NCI-H345 treated with DMSO at 0.1 percent for 48 hours (cell line): ENCODE results near the gene ERMP1.
"Not testable (repeated sequence)": the region's sequence is repeated elsewhere in the genome, so short reads cannot be mapped to it uniquely, and the experiment has no call there.

Source experiments
- DNase-seq: peaks from one replicate; lab custom pipeline; 2025; ENCODE audit not compliant: unreplicated experiment; lab: John Stamatoyannopoulos, UW

The ERMP1 gene

DNA sequence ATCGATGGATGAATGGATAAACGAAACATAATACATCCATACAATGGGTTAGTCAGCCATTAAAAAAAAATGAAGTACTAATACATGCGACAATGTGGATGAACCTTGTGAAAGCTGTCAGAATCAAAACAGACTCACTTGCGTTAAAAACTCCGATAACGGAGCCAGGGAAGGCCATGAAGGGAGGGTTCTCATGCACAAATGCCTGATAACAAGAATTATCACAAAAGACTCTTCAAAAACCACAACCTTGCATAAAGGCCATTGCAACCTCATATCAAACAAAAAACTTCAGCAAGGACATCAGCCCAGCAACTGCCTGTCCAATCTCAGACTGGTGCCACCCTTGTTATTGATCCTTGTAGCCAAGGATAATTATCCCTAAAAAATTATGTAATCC, 13.7 kb downstream of the ERMP1 start:
- DNase-seq: no peak

DNA sequence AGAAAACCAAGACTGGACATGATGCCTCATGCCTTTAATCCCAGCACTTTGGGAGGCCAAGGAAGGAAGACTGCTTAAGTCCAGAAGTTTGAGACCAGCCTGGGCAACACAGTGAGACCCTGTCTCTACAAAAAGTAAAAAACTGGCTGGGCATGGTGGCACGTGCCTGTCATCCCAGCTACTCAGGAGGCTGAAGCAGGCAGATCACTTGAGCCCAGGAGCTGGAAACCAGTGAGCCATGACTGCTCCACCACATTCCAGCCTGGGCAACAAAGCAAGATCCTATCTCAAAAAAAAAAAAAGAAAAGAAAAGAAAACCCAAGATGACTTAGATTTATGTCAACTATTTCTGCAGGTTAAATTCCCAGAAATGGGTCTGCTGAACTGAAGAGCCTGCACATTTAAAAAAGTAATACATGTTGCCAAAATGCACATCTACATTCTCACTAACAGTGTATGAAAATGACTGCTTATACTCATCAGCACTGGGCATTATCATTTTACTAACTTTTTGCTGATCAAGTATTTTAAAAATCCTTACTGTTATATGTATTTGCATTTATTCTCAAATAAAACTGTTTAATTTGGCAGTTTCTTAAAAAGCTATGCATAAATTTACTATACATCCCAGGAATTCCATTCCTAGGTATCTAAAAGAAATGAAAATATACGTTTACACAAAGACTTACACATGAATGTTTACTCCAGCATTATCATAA, 14.3 kb downstream of the ERMP1 start:
- no peak for DNase-seq

DNA sequence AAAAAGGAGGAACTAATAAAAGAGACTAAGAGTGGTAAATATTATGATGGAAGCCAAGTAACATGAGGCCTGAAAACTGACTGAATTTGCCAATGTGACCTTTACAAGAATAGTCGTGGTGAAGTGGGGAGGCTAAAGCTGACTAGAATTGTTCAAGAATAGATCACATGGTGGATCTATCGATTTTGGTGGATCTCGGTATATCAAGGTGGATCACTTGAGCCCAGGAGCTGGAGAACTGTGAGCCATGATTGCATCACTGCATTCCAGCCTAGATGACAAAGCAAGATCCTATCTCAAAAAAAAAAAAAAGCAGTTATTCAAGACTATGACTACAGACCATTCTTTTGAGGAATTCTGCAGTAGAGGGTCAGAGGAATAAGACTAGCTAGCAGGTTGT, 15.1 kb downstream of the ERMP1 start:
- DNase-seq: no peak

DNA sequence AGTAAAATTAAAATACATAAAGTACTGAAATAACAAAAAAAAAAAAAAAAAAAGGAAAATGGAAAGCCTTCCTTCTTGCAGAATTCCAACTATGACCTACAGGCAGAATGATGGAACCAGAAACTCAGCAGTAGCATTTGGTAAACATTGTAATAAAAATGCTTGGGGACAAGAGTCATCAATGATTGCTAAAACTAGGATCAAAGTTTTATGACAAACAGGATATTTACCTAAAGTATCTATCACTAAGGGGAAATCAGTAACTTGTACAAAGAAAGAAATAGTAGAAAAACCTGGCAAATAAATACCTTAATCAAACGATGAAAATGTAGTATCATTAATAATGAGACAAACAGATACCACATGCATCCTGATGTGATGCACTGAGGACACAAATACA, 17.5 kb downstream of the ERMP1 start:
- DNase-seq: no peak

DNA sequence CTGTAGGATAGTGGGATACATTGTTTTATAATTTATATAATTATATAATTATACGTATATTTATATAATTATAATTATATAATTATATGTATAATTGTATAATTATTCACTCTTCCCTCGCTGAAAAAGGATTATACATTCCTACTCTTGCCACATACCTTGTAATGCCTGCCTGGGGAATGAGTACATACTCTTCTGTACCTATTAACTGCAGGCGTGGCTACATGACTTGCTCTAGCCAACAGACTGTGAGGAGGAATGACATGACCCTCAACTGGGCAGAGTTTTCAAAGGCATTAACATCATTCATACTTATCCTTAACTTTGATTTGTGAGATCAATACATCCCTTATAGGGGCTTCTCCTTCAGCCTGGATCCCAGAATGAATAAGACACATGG, 19.1 kb downstream of the ERMP1 start:
- no peak for DNase-seq

DNA sequence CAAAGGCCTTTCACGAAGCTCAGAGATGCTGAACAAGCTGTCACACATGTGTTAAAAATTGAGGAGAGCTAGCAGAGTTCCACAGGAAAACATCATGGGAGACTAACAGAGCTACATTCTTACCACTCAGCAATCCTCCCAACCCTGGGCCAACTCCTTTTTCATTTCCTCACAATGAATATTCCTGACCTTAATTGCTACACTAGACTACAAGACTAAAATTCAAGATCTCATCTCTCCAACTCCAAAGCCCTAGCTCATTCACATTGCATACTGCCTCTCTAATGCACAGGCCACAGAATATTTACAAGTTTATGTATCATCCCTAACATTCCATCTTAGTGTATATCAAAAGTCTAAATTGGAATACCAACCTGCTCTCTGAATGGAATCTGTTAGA, 21.2 kb downstream of the ERMP1 start:
- DNase-seq: no peak

DNA sequence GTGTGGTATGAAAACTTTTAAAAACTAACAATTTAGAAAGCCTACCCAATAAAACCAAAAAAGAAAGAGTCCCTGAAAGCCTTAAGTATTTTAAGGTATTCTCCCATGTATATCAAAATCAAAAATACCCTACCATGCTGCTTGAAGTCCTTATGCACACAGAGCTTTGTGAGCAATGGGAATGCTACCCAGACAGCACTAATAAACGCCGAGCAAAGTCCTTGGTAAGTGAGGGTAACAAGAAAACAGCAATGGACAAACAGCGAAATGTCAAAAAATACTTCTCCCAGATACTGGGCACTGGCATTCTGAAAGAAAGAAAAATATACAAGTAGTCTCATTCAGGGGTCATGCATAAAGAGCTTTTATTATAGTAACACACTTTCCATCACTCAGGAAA, 27.4 kb downstream of the ERMP1 start:
- no peak for DNase-seq

DNA sequence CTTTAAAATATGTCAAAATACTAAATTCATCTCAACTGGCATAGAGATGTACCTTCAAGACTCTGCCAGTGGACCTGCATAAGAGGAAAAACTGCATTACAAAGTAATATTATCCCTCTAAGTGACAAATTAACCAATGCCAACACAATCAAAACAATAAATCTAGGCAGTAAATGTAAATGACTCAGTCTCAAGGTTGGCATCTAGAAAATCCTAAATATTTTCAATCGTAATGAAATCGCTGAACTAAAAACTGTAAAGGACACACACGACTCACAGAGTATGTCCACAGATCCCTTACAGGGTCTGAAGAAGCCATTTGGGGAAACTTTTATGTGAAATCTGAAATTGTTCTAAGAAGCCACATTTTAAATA, 31.2 kb downstream of the ERMP1 start:
- no peak for DNase-seq

DNA sequence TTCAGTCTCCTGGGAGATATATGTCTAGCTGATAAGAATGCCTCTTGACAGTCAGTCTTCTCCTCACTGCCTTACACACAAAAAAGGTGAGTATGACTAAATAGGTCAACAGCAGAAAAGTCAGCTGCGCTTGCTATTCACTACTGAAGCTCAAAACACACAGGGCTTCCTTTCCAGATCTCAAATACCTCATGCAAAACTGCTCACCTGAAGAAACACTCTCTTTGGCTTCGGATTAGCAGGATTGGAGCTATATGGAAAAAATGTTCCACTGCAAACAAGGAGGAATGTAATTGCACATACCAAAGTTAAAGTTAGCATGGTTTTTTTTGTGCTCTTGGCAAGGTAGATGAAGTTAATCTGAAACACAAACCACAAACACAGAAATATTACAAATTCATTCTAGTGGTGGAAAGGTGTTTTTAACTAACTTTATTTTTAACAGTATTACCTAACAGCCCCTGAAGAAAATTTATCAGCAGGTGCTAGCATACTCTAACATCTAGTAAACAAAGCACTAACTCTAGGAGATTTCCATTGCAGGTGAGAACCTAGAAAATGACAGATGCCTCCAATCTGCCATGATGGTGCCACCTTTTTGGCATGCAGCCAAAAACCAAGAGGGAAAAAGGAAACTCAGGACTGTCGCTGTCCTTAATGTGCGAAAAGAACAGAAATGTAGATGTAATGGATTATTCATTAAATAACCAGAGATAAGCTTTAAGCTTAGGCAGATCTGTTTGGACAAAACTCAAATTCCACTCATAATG, 31.8 kb downstream of the ERMP1 start:
- peak; percentile 1 for DNase-seq

DNA sequence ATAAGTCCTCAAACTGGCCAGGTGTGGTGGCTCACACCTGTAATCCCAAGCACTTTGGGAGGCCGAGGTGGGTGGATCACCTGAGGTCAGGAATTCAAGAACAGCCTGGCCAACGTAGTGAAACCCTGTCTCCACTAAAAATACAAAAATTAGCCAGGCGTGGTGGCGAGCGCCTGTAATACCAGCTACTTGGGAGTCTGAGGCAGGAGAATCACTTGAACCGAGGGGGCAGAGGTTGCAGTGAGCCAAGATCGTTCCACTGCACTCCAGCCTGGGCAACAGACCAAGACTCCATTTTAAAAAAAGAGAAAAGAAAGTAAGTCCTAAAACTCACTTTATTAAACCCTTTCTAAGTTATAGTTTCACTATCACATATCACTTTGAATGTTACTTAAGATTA, 32.5 kb downstream of the ERMP1 start:
- not testable (repeated sequence) for DNase-seq

DNA sequence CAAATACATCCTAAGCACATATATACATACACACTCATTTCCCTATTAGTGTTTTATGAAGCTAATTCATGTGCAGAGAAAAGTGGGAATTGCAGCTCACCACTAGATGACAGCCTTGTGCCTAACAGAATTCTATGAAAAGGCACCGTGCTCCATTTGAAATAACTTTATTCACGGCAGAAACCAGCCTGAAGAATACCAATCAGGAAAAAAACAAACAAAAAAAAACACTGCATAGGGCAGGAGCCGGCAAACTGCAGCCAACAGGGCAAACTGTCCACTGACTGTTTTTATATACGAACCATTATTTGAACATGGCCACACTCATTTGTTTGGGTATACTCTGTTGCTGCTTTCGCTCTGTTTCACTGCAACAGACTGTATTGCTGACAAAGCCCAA, 33.6 kb downstream of the ERMP1 start:
- DNase-seq: no peak

DNA sequence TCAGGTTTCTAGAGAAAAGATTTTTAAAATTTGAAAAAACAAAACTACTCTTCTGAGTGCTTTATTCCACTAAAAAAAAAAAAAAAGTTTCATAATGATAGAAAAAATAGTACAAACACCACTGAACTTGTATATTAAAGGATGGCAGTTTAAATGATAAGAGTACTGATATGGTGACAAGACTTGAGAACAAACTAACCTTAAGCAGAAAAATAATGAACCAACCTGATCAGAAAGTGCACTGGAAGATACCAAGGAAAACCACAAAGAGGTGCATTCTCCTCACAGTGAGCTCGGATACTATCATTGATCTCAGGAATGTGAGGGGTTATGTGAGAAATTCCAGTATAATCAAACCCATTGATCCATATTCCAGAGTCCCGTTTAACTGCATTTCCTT, 34.3 kb downstream of the ERMP1 start:
- no peak for DNase-seq

DNA sequence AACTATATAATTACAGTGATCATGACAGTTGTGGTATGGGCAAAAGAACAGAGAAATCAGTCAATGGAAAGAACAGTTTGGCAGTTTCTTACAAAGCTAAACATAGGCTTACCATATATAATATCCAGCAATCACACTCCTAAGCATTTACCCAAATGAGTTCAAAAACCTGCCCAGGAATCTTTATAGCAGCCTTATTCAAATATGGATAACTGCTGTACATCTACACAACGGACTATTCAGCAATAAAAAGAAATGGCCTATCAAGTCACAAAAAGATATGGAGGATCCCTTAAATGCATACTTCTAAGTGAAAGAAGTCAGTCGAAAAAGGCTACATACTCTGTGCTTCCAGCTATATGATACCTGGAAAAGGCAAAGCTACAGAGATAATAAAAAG, 36.6 kb downstream of the ERMP1 start:
- DNase-seq: no peak

DNA sequence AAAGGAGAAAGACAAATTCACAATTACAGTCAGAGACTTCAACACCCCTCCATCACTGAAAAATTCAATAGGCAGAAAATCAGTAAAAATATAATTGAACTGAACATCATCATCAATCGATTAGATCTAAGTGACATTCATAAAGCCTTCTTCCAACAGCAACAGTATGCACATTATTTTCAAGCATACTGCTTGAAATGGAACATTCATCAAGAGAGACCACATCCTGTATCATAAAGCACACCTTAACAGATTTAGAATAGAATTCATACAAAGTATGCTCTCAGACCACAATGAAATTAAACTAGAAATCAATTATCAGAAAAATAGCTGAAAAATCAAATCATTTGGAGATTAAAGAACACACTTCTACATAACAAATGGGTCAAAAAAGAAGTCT, 39.1 kb downstream of the ERMP1 start:
- no peak for DNase-seq

DNA sequence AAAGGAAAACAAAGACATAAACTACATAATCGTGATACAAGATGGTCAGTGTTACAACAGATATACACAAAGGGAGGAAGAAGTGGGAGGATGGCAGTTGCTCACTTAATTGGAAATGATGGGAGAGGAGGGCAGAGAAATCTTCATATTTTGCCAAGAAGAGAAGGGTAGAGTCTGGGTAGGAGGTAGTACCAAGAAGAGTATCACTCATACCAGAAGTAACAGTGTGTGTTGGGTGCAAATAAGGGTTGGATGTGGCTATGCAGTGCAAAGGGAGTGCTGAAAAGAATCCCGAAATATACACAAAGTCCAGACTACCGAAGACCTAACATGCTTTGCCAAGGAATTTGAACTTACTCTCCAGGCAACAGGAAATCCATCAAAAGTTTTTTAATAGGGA, 41.0 kb downstream of the ERMP1 start:
- no peak for DNase-seq

DNA sequence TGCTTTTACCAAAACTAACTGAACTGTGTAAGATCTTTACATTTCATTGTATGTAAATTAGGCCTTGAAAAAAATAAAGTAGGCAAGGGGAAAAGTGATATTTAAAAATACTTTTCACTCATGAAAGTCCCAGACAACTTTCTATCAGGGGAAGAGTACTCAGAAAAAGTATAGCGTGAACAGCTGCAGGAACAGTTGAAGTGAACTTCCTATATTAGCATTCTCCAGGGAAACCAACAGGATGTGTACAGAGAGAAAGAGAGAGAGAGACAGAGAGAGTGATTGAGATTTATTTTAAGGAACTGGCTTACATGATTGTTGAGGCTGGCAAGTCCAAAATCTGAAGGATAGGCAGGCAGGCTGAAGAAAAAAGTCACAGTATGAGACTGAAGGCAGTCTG, 42.0 kb downstream of the ERMP1 start:
- DNase-seq: no peak

DNA sequence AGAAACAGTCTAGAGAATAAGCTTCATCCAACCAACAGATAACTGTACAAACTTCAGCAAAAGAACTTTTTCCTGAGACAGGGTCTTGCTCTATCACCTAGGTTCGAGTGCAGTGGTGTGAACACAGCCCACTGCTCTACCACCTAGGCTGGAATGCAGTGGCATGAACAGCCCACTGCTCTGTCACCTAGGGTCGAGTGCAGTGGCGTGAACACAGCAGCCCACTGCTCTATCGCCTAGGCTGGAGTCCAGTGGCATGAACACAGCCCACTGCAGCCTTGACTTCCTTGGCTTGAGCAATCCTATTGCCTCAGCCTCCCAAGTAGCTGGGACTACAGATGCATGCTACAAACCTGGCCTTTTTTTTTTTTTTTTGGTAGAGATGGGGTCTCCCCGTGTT, 43.4 kb downstream of the ERMP1 start:
- no peak for DNase-seq

DNA sequence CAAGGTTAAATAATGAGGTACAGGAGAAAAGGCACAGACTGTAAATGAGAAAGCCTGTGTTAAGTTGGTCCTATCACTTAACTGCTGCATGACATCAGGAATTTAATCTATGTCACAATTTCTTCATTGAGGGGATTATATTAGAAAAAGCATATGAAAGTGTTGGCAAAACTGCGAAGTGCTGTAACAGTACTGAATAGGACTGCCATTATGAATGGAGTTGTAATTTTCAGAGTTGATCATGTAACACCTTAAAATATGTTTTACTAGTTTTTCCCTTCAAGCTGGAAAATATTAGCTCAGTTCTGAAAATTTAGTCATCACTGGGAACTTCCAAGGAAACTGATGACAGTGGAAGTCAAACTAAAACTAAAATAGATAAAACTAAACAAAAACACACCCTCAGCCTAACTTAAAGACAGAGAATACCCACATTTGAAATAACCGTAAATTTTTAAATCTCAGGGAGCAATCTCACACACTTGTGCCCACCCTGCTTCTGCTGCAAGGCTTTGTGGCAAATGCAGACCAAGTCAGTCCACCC, 45.1 kb downstream of the ERMP1 start:
- no peak for DNase-seq

DNA sequence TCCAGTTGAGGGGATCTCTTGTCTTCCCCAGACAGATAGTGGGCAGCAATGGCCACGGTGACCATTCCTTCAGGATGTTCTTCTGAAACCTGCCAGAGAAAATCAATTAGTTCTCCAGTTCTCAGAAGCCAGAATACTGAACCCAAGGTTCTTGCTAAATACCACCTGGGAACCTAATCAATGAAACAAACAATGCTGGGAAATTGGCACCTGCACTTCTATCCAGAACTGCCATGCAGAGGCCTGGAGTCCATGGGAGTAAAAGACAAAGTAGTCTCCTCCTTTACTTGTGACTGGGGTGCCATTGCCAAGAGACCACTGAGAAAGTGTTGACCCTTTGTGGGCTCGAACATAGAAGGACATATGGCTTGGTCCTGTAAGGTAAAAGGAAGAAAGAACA, 45.7 kb downstream of the ERMP1 start:
- DNase-seq: no peak

DNA sequence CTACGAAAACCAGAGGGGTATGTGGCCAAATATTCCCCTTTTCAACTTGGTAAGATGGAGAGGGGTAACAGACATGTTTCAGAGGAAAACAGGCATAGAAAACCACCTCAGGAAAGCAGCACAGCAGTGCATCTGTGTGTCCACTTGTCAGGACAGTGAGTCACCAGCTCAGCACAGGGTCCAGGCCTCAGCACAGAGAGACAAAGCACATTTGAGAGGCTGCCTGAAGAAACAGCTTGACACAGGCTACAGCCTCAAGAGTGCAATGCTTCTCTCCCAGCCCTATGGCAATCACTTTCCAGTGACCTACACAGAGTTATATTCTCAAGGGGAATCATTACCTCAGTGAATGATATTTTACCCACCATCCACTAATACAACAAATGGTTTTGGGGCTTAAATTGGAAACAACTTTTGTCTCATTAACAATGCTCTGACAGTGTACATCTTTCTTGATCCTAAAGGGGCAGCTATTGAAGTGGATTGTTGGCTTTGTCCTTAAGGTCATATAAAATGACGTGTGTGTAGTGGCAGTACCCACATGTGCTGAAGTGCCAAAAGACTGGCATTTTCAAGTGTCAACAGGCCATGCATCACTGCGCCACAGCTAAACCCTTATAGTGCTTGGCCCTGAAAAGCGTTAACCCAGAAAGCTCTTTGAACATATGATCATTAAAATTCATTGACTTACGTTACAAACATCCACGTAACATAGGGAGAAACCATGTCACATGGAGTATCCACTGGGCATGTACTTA, 46.4 kb downstream of the ERMP1 start:
- DNase-seq: no peak

DNA sequence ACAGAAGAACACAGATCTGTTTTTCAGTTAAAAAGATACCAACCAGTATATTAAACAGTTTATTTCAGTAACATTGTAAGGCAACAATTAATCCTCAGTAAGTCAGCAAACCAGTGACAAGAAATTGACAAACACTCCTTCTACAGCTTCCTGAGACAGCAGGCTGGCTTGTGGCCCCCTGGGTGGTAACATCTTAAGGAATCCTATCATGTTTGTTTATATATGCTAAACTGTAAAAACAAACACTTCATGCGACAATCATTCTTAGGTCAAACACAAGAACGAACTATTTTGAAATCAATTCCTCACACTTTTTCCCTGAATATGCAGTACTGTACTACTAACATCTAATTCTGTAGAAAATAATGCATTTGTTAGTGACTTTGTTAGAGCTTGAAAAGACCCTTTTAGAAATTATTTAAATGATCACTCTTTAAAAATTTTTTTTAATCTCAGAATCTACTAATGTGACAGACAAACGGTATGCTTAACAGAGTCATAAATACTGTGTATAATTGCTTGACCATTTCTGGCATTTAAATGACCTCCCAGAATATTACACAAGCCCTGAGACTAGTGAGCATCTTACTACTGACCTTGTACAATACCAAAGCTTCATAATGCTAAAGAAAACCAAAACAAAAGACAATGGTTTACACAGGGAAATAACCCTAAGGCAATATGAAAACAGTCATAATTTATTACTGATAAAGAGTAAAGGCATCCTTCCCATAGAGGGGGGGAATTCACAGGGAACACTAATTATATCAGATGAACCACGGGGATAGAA, 48.2 kb downstream of the ERMP1 start:
- DNase-seq: no peak
